Measurements from ENCODE around the gene PDCD7.

- TF ChIP-seq CTCF (IDR thresholded peaks at IDR 0.05; ENCODE audit: borderline replicate concordance, extremely low read depth, low read length, poor library complexity, severe bottlenecking) (no peak), EZH2 (IDR thresholded peaks at IDR 0.05; ENCODE audit: borderline replicate concordance, low read depth, low read length, severe bottlenecking) (no peak)
Measured at GRCh38 chr15:65082303-65082953, 51.2 kb downstream of the PDCD7 start.
